HepG2 (cell line): ENCODE data around the gene ULK4.

ENCODE experiments used
- AKAP8 ChIP-seq: sonication (generic); formaldehyde crosslinking; IDR thresholded peaks from 2 replicates; pipeline ENCODE4 v1.5.1; 2020; ENCODE audit warnings: mild to moderate bottlenecking, missing genetic modification reagents
- ELK4 ChIP-seq: sonication (generic); formaldehyde crosslinking; IDR thresholded peaks from 2 replicates; pipeline ENCODE4 v1.9.0; 2021; ENCODE audit warnings: missing genetic modification reagents, borderline replicate concordance
- GLMP ChIP-seq: sonication (generic); formaldehyde crosslinking; IDR thresholded peaks from 2 replicates; pipeline ENCODE4 v1.9.0; 2021; ENCODE audit warnings: missing genetic modification reagents, mild to moderate bottlenecking, borderline replicate concordance
- NFYB ChIP-seq: sonication (generic); formaldehyde crosslinking; IDR thresholded peaks from 2 replicates; pipeline ENCODE4 v1.4.0; 2020; ENCODE audit warnings: missing genetic modification reagents
- ZNF3 ChIP-seq: IDR thresholded peaks from 2 replicates; pipeline ENCODE4 v1.7.0; 2017; ENCODE audit warnings: inconsistent platforms
- ZSCAN30 ChIP-seq: sonication (generic); formaldehyde crosslinking; IDR thresholded peaks from 2 replicates; pipeline ENCODE4 v1.5.0; 2020; ENCODE audit warnings: mild to moderate bottlenecking, missing genetic modification reagents

GRCh38 chr3:41356775-41357174 is 605.1 kb downstream of the ULK4 start:
- TF ChIP-seq AKAP8 (CRISPR knock-in tag) (no peak), ZNF3 (CRISPR knock-in tag) (no peak), ELK4 (no peak), ZSCAN30 (CRISPR knock-in tag) (no peak), GLMP (no peak), NFYB (CRISPR knock-in tag) (no peak)
